Right ventricle myocardium superior (tissue), 1 donor: ENCODE measurements around the gene PEX1. TPM values are rescaled to one million over a fixed set of nuclear protein-coding genes. Genes with fewer than 3 reads are reported as not detected.
"Not testable (repeated sequence)": the region's sequence is repeated elsewhere in the genome, so short reads cannot be mapped to it uniquely, and the experiment has no call there.

Source experiments
- ATAC-seq: fragments of 200-7000 bp; cut with Tn5 transposase; one replicate; pipeline ENCODE4 v1.9.1; 2020; ENCODE audit warnings: mild to moderate bottlenecking; ENCODE audit not compliant: poor library complexity
- DNase-seq: peaks from one replicate; pipeline ENCODE4 v3.0.0-alpha.2; 2020
- intact Hi-C: fragments of 100-400 bp; cut with DNase I; formaldehyde crosslinking; loops from one replicate; pipeline ENCODE4 v1.11.2; 2022
- total RNA-seq: library from RNA; stranded (reverse); fragmentation: NEBNext Ultra II Directional; extraction: Animal tissue kit (Norgen Biotek cat#: 25700); gene quantifications from one replicate; pipeline ENCODE4 v1.2.1, GENCODE V29; 2021
- donor health status: DM: no; HTN: yes; CAD: no; lungs with severe emphysema.

PEX1 gene
- total RNA-seq, 1 donor from 2014 or later, result 11.6 TPM

GRCh38 chr7:92513167-92513902, 15.0 kb downstream of the PEX1 start:
- DNase-seq (no peak), ATAC-seq (no peak)
- intact Hi-C loops, result no loop called here

DNA sequence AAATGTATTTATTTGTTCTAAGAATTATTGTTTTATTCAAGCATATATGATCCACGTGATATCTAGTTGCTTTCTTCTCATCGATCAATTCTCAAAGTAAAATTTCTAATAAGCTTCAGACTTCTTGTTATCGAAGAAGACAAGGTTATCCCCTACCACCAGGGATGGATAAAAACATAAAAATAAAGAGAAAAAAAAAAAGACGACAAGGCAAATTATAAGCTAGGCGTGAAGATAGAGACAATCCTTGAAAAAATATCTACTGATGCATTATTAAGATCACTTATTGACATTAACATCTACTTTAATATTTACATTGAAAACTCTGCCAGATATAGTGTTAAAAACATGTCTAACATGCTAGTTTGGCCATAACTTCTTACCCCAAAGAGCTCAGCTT, 19.4 kb downstream of the PEX1 start:
- intact Hi-C loops, result no loop called here
- DNase-seq, result no peak
- no peak for ATAC-seq

- DNase-seq (no peak), ATAC-seq (no peak)
- intact Hi-C loops, result no loop called here
Measured at GRCh38 chr7:92506363-92506762, 22.0 kb downstream of the PEX1 start.

DNA sequence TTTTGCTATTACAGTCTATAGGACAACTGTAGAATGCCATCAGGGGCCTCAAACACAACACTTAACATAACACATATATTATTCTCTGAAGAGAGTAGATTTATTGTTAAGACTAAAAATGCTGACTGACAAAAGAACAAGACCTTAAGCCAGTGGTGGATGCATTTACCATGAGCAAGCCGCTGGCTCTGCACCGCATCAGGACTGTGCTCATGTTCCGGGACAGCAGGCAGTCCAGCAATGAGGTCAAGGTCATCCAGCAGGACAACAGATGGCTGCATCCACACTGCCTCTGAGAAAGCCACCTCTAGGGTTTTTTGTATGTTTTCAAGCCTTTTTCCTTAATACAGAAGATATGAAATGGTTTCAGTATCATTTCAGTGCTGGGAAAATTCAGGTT, 23.8 kb downstream of the PEX1 start:
- peak; percentile 43 for ATAC-seq
- DNase-seq, result no peak
- intact Hi-C loops, result no loop called here

GRCh38 chr7:92503767-92504166, 24.6 kb downstream of the PEX1 start:
- intact Hi-C loops, result no loop called here
- ATAC-seq (no peak), DNase-seq (no peak)

DNA sequence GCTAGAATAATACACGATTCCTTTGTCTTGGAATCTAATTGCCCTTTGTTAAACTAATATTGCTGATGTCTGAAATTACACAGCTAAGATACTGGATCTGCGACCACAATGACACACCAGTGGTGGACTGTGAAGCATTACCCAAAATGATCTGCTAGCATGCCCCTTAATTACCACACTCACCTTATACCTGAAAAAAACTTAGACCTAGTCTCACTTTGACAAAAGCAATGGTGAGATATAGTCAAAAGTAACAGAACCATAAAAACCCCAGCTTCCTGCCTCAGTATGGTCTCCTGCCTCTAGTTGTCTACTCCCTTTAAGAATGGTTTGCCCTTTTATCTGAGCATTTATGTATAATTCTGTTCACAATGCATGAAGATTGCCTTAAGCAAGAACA, 29.8 kb downstream of the PEX1 start:
- DNase-seq, result no peak

GRCh38 chr7:92496876-92497275, 31.4 kb downstream of the PEX1 start:
- intact Hi-C loops, result no loop called here
- no peak for DNase-seq
- ATAC-seq, result no peak

More for the DNA sequence above, 29.8 kb downstream of the PEX1 start:
- intact Hi-C loops, result no loop called here
- ATAC-seq, result no peak

GRCh38 chr7:92489634-92490033, 38.7 kb downstream of the PEX1 start:
- intact Hi-C loops, result no loop called here
- DNase-seq (no peak), ATAC-seq (peak; percentile 83)

DNA sequence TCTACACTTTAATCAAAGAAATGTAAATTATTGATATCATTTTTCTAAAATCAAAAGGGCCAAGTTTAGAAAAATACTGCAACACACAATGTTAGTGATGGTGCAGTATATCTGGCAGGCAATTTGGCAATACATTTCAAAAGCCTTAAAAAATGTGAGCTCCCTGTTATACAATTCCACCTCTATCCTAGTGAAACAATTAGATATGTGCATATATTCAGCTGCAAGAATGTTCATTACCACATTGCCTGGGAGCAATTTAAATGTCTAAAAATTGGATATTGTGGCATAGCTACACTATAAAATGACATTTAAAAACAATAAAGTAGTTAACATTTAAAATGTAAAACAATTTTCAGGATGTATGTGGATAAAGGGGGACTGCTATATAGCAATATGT, 40.5 kb downstream of the PEX1 start:
- no peak for DNase-seq
- no peak for ATAC-seq
- intact Hi-C loops, result no loop called here

GRCh38 chr7:92485974-92486373, 42.3 kb downstream of the PEX1 start:
- peak; percentile 46 for ATAC-seq
- no peak for DNase-seq
- intact Hi-C loops, result no loop called here

DNA sequence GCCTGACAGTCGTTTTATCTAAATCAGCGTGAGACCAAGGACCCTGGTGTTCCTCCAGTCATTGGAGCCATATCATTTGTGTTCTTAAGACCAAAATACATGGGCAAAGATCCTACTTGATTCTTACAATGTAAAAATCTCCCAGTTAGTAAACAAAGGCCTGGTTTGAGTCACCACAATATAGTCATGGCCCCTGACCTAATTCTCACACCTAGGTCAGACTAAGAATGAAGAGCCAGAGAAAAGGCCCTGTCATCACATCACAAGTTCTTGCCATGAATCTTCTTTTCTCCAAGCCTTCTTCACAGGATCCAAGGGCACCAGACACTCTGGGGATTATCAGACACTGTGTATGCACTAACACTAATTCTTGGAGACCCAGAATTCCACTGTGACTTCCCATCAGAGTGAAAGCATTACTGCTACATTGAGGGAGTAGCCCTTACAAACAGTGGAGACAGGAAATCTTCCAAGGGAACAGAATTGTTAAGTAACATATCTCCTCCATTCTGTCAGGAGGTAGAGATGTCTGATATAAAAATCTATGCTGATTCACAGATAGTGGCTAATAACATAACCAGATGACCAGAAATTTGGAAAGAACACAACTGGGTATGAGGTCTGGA, 42.9 kb downstream of the PEX1 start:
- no peak for ATAC-seq
- DNase-seq, result no peak
- intact Hi-C loops, result no loop called here

- ATAC-seq, DNase-seq, intact Hi-C loops: not testable (repeated sequence)
Measured at GRCh38 chr7:92484226-92484625, 44.1 kb downstream of the PEX1 start.

- intact Hi-C loops, ATAC-seq, DNase-seq: not testable (repeated sequence)
Measured at GRCh38 chr7:92483624-92484023, 44.7 kb downstream of the PEX1 start.

DNA sequence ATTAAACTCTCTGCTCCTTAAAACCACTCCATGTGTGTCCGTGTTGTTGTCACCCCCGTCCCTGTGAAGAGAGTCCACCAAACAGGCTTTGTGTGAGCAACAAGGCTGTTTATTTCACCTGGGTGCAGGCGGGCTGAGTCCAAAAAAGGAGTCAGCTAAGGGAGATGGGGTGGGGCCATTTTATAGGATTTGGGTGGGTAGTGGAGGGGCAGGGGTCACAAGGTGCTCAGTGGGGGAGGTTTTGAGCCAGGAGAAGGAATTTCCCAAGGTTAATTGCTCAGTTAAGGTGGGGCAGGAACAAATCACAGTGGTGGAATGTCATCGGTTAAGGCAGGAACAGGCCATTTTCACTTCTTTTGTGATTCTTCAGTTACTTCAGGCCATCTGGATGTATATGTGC, 49.2 kb downstream of the PEX1 start:
- intact Hi-C loops, ATAC-seq, DNase-seq: not testable (repeated sequence)

GRCh38 chr7:92478711-92479110, 49.6 kb downstream of the PEX1 start:
- intact Hi-C loops, result no loop called here
- DNase-seq, result no peak
- no peak for ATAC-seq

DNA sequence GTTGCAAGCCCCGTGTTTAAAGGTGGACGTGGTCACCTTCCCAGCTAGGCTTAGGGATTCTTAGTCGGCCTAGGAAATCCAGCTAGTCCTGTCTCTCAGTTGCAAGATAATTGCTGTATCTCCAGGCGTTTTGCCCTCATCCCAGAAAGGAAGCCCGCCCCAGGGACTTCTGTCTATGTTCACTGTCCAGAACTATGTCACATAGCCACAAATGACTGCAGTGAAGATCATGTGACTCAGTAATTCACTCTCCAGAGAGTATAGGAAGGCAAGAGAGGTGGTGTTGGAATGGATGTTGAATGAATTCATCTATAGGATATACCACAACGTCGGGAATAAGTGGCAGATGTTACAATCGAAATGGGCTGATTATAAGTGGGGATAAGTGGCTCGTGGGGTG, 50.2 kb downstream of the PEX1 start:
- ATAC-seq (no peak), DNase-seq (no peak)
- intact Hi-C loops, result no loop called here

- intact Hi-C loops, ATAC-seq, DNase-seq: not testable (repeated sequence)
Measured at GRCh38 chr7:92477681-92478080, 50.6 kb downstream of the PEX1 start, which contains the start of gene ERVW-1. TSS of gene ERVW-1 (minus strand) at chr7:92477946. CDS start at chr7:92470381, 7,565 bp downstream.

GRCh38 chr7:92475851-92476590, 52.3 kb downstream of the PEX1 start:
- ATAC-seq, intact Hi-C loops, DNase-seq: not testable (repeated sequence)

GRCh38 chr7:92475261-92475770, 53.0 kb downstream of the PEX1 start:
- DNase-seq, ATAC-seq, intact Hi-C loops: not testable (repeated sequence)
